NCI-H1048 (cell line): ENCODE results near the gene OSCP1.
A peak's percentile ranks its signal among the peaks of the same experiment; 100 is the strongest.

Experiments used
- DNase-seq: peaks from one replicate; lab custom pipeline; 2025; lab: John Stamatoyannopoulos, UW

OSCP1 gene

GRCh38 chr1:36475341-36475740, 25.1 kb upstream of the OSCP1 start:
- DNase-seq: no peak

- DNase-seq: no peak
Observed at GRCh38 chr1:36472656-36473055, 22.4 kb upstream of the OSCP1 start.

- peak; percentile 58 for DNase-seq
Observed at GRCh38 chr1:36471830-36472641, 21.8 kb upstream of the OSCP1 start.

GRCh38 chr1:36469163-36469562, 18.9 kb upstream of the OSCP1 start:
- DNase-seq: no peak

GRCh38 chr1:36467700-36468455, 17.6 kb upstream of the OSCP1 start:
- DNase-seq: no peak

- no peak for DNase-seq
Observed at GRCh38 chr1:36467027-36467410, 16.8 kb upstream of the OSCP1 start.

GRCh38 chr1:36466370-36467026, 16.2 kb upstream of the OSCP1 start:
- no peak for DNase-seq

- DNase-seq: no peak
Observed at GRCh38 chr1:36465731-36466369, 15.6 kb upstream of the OSCP1 start.

- DNase-seq: no peak
Observed at GRCh38 chr1:36464605-36465393, 14.5 kb upstream of the OSCP1 start.

GRCh38 chr1:36463803-36464604, 13.8 kb upstream of the OSCP1 start, which contains the start of gene MRPS15:
Gene MRPS15, minus strand, starts transcription at chr1:36464384. Its CDS starts 109 bp downstream, at chr1:36464275.
- peak; percentile 76 for DNase-seq

GRCh38 chr1:36463463-36463802, 13.2 kb upstream of the OSCP1 start:
- no peak for DNase-seq

GRCh38 chr1:36458910-36459309, 8.7 kb upstream of the OSCP1 start:
- no peak for DNase-seq

- no peak for DNase-seq
Observed at GRCh38 chr1:36457691-36458090, 7.4 kb upstream of the OSCP1 start.

- no peak for DNase-seq
Observed at GRCh38 chr1:36456391-36456928, 6.2 kb upstream of the OSCP1 start.

- DNase-seq: no peak
Observed at GRCh38 chr1:36455386-36455785, 5.1 kb upstream of the OSCP1 start.

GRCh38 chr1:36453600-36454388, 3.5 kb upstream of the OSCP1 start:
- no peak for DNase-seq

GRCh38 chr1:36453051-36453450, 2.8 kb upstream of the OSCP1 start:
- DNase-seq: no peak

- no peak for DNase-seq
Observed at GRCh38 chr1:36450919-36451305, 661 bp upstream of the OSCP1 start.

- no peak for DNase-seq
Observed at GRCh38 chr1:36448530-36449056, 1.7 kb downstream of the OSCP1 start.
